Neural progenitor cell (in vitro differentiated cells): Measurements from ENCODE around the gene ARL17B. TPM values are rescaled to one million over a fixed set of nuclear protein-coding genes. Genes with fewer than 3 reads are reported as not detected.
"Not testable (repeated sequence)": the region's sequence is repeated elsewhere in the genome, so short reads cannot be mapped to it uniquely, and the experiment has no call there.

Experiments
- DNase-seq: peaks from one replicate; pipeline ENCODE4 v3.0.0-alpha.2; 2016; ENCODE audit warnings: low spot score
- H2AFZ ChIP-seq: fragments of 200-600 bp; sonication (generic); replicated peaks from 2 replicates; pipeline ENCODE4 v1.6.1; 2016; ENCODE audit warnings: antibody characterized with exemption
- H3F3A ChIP-seq: fragments of 200-600 bp; sonication (generic); 2 replicates; pipeline ENCODE4 v1.6.1; 2016; ENCODE audit warnings: antibody characterized with exemption, low read depth
- H3K27ac ChIP-seq: fragments of 200-600 bp; sonication (generic); 2 replicates; pipeline ENCODE4 v1.5.1; 2016; ENCODE audit warnings: mild to moderate bottlenecking
- H3K27me3 ChIP-seq: fragments of 200-600 bp; sonication (generic); 2 replicates; pipeline ENCODE4 v1.6.1; 2016; ENCODE audit warnings: mild to moderate bottlenecking, moderate library complexity
- H3K36me3 ChIP-seq: fragments of 200-600 bp; sonication (generic); 2 replicates; pipeline ENCODE4 v1.5.1; 2016
- H3K4me1 ChIP-seq: fragments of 200-600 bp; sonication (generic); 2 replicates; pipeline ENCODE4 v1.6.1; 2016; ENCODE audit warnings: mixed run types
- H3K4me2 ChIP-seq: fragments of 200-600 bp; sonication (generic); 2 replicates; pipeline ENCODE4 v1.6.1; 2016
- H3K4me3 ChIP-seq: fragments of 200-600 bp; sonication (generic); 2 replicates; pipeline ENCODE4 v1.5.1; 2016
- H3K79me2 ChIP-seq: fragments of 200-600 bp; sonication (generic); 2 replicates; pipeline ENCODE4 v1.6.1; 2016; ENCODE audit warnings: low read depth
- H3K9ac ChIP-seq: fragments of 200-600 bp; sonication (generic); 2 replicates; pipeline ENCODE4 v1.6.1; 2016
- H3K9me3 ChIP-seq: fragments of 200-600 bp; sonication (generic); 2 replicates; pipeline ENCODE4 v1.5.1; 2016; ENCODE audit warnings: low read depth
- H4K20me1 ChIP-seq: fragments of 200-600 bp; sonication (generic); 2 replicates; pipeline ENCODE4 v1.6.1; 2016; ENCODE audit warnings: low read depth
- H3K27ac Mint-ChIP-seq: 3 replicates; pipeline ENCODE4 v1.8.0; 2021; ENCODE audit warnings: mixed read lengths
- H3K27me3 Mint-ChIP-seq: 2 replicates; pipeline ENCODE4 v1.8.0; 2022; ENCODE audit warnings: low read depth, mild to moderate bottlenecking, inconsistent platforms, moderate library complexity, mixed read lengths; ENCODE audit not compliant: insufficient read depth
- H3K36me3 Mint-ChIP-seq: 3 replicates; pipeline ENCODE4 v1.8.0; 2021; ENCODE audit warnings: mixed read lengths
- H3K4me1 Mint-ChIP-seq: 3 replicates; pipeline ENCODE4 v1.8.0; 2021; ENCODE audit warnings: mixed read lengths
- H3K4me3 Mint-ChIP-seq: 3 replicates; pipeline ENCODE4 v1.8.0; 2021; ENCODE audit warnings: mild to moderate bottlenecking, moderate library complexity, mixed read lengths
- H3K9me3 Mint-ChIP-seq: 3 replicates; pipeline ENCODE4 v1.8.0; 2020; ENCODE audit warnings: mixed read lengths
- total RNA-seq: library from RNA; depleted of rRNA; stranded (reverse); fragments of >200 nt; gene quantifications from 2 replicates; pipeline ENCODE4 v1.2.3, GENCODE V29; 2015; ENCODE audit warnings: low replicate concordance

ARL17B gene
- total RNA-seq, 1 donor from 2014 or later = 22.4 TPM

GRCh38 chr17:46385491-46385890 lies 23.9 kb upstream of the ARL17B start:
- not testable (repeated sequence) for H3K27me3 ChIP-seq, H3K9ac ChIP-seq, DNase-seq, H3K4me2 ChIP-seq, H3K9me3 ChIP-seq, H3K4me3 Mint-ChIP-seq, H4K20me1 ChIP-seq, H3K9me3 Mint-ChIP-seq, H3K4me1 Mint-ChIP-seq, H3K27ac ChIP-seq, H3K27ac Mint-ChIP-seq, H3K36me3 Mint-ChIP-seq, H3K27me3 Mint-ChIP-seq, H3K36me3 ChIP-seq, H2AFZ ChIP-seq, H3K79me2 ChIP-seq, H3F3A ChIP-seq, H3K4me1 ChIP-seq, H3K4me3 ChIP-seq

GRCh38 chr17:46383118-46383517 lies 21.6 kb upstream of the ARL17B start:
- not testable (repeated sequence) for H3K4me3 Mint-ChIP-seq, DNase-seq, H3K4me1 Mint-ChIP-seq, H3K79me2 ChIP-seq, H3K27ac ChIP-seq, H3K9me3 ChIP-seq, H3F3A ChIP-seq, H3K36me3 Mint-ChIP-seq, H3K27ac Mint-ChIP-seq, H3K4me1 ChIP-seq, H4K20me1 ChIP-seq, H3K36me3 ChIP-seq, H3K9ac ChIP-seq, H3K27me3 ChIP-seq, H3K4me2 ChIP-seq, H2AFZ ChIP-seq, H3K9me3 Mint-ChIP-seq, H3K27me3 Mint-ChIP-seq, H3K4me3 ChIP-seq

- H3K9me3 ChIP-seq, H3K27ac ChIP-seq, H4K20me1 ChIP-seq, H3K9ac ChIP-seq, H3K9me3 Mint-ChIP-seq, H3K4me3 ChIP-seq, H3K27ac Mint-ChIP-seq, H3K4me1 Mint-ChIP-seq, H3K79me2 ChIP-seq, H3K4me1 ChIP-seq, H3K36me3 Mint-ChIP-seq, H3K36me3 ChIP-seq, H3K27me3 ChIP-seq, H3K27me3 Mint-ChIP-seq, H3K4me3 Mint-ChIP-seq, H2AFZ ChIP-seq, H3F3A ChIP-seq, H3K4me2 ChIP-seq, DNase-seq: not testable (repeated sequence)
Measured at GRCh38 chr17:46373418-46373817, 11.9 kb upstream of the ARL17B start.

GRCh38 chr17:46372236-46373229 lies 11.0 kb upstream of the ARL17B start:
- H3K27ac Mint-ChIP-seq, H2AFZ ChIP-seq, H3K4me3 Mint-ChIP-seq, H3K79me2 ChIP-seq, H3K4me1 ChIP-seq, H3K9me3 Mint-ChIP-seq, H3K27me3 ChIP-seq, H3K4me3 ChIP-seq, H3K9ac ChIP-seq, H4K20me1 ChIP-seq, H3K27ac ChIP-seq, H3K9me3 ChIP-seq, H3K36me3 Mint-ChIP-seq, DNase-seq, H3K27me3 Mint-ChIP-seq, H3K36me3 ChIP-seq, H3F3A ChIP-seq, H3K4me1 Mint-ChIP-seq, H3K4me2 ChIP-seq: not testable (repeated sequence)

- H2AFZ ChIP-seq, H3K27ac Mint-ChIP-seq, H3K4me1 Mint-ChIP-seq, H4K20me1 ChIP-seq, H3K27ac ChIP-seq, H3K9ac ChIP-seq, H3K9me3 Mint-ChIP-seq, H3K9me3 ChIP-seq, H3K4me3 ChIP-seq, H3K27me3 Mint-ChIP-seq, H3K36me3 ChIP-seq, H3K4me1 ChIP-seq, DNase-seq, H3K79me2 ChIP-seq, H3K4me2 ChIP-seq, H3K27me3 ChIP-seq, H3F3A ChIP-seq, H3K4me3 Mint-ChIP-seq, H3K36me3 Mint-ChIP-seq: not testable (repeated sequence)
Measured at GRCh38 chr17:46367520-46367919, 6.0 kb upstream of the ARL17B start.

GRCh38 chr17:46361145-46361735 lies 326 bp downstream of the ARL17B start:
- H3F3A ChIP-seq, H3K79me2 ChIP-seq, H3K27me3 Mint-ChIP-seq, H4K20me1 ChIP-seq, H3K36me3 ChIP-seq, H3K4me3 ChIP-seq, H3K27me3 ChIP-seq, H3K4me3 Mint-ChIP-seq, DNase-seq, H3K4me1 Mint-ChIP-seq, H2AFZ ChIP-seq, H3K36me3 Mint-ChIP-seq, H3K27ac ChIP-seq, H3K27ac Mint-ChIP-seq, H3K9ac ChIP-seq, H3K9me3 Mint-ChIP-seq, H3K4me1 ChIP-seq, H3K9me3 ChIP-seq, H3K4me2 ChIP-seq: not testable (repeated sequence)

- not testable (repeated sequence) for H3F3A ChIP-seq, H3K9me3 Mint-ChIP-seq, H3K27ac ChIP-seq, DNase-seq, H3K9me3 ChIP-seq, H3K27ac Mint-ChIP-seq, H3K36me3 Mint-ChIP-seq, H3K4me3 Mint-ChIP-seq, H3K4me1 Mint-ChIP-seq, H4K20me1 ChIP-seq, H3K9ac ChIP-seq, H3K4me3 ChIP-seq, H3K4me1 ChIP-seq, H3K4me2 ChIP-seq, H2AFZ ChIP-seq, H3K79me2 ChIP-seq, H3K36me3 ChIP-seq, H3K27me3 Mint-ChIP-seq, H3K27me3 ChIP-seq
Measured at GRCh38 chr17:46353856-46354255, 7.7 kb downstream of the ARL17B start.

- not testable (repeated sequence) for H3K4me3 Mint-ChIP-seq, H3K79me2 ChIP-seq, H3K27me3 Mint-ChIP-seq, H3F3A ChIP-seq, H3K4me1 ChIP-seq, H3K4me1 Mint-ChIP-seq, H3K9me3 Mint-ChIP-seq, H3K36me3 Mint-ChIP-seq, DNase-seq, H3K4me3 ChIP-seq, H3K4me2 ChIP-seq, H3K27me3 ChIP-seq, H3K9ac ChIP-seq, H3K36me3 ChIP-seq, H3K27ac Mint-ChIP-seq, H3K27ac ChIP-seq, H2AFZ ChIP-seq, H4K20me1 ChIP-seq, H3K9me3 ChIP-seq
Measured at GRCh38 chr17:46349060-46349459, 12.5 kb downstream of the ARL17B start.
